SJSA1 (cell line): Measurements from ENCODE around the gene RPL19. TPM values are rescaled to one million over a fixed set of nuclear protein-coding genes. Genes with fewer than 3 reads are reported as not detected.

Source experiments
- DNase-seq, 2 experiments: peaks; one replicate each; pipeline ENCODE4 v3.0.0-alpha.2; 2015 to 2020; ENCODE audit warnings: low spot score in 2 of 2, low read depth in 1 of 2
- H3K27ac ChIP-seq: fragments of 250-450 bp; sonication (Bioruptor Pico); 2 replicates; pipeline ENCODE4 v1.5.1; 2020; ENCODE audit warnings: mild to moderate bottlenecking, moderate library complexity
- H3K27me3 ChIP-seq: fragments of 250-450 bp; sonication (Bioruptor Pico); replicated peaks from 2 replicates; pipeline ENCODE4 v1.5.1; 2020; ENCODE audit warnings: mild to moderate bottlenecking, moderate library complexity
- H3K36me3 ChIP-seq: fragments of 250-450 bp; sonication (Bioruptor Pico); 2 replicates; pipeline ENCODE4 v1.5.1; 2020; ENCODE audit warnings: mild to moderate bottlenecking
- H3K4me1 ChIP-seq: fragments of 250-450 bp; sonication (Bioruptor Pico); replicated peaks from 2 replicates; pipeline ENCODE4 v1.6.1; 2021; ENCODE audit warnings: mild to moderate bottlenecking
- H3K4me3 ChIP-seq: fragments of 250-450 bp; sonication (Bioruptor Pico); 2 replicates; pipeline ENCODE4 v1.5.1; 2020; ENCODE audit warnings: mild to moderate bottlenecking
- H3K9me3 ChIP-seq: fragments of 250-450 bp; sonication (Bioruptor Pico); replicated peaks from 2 replicates; pipeline ENCODE4 v1.5.1; 2020; ENCODE audit warnings: mild to moderate bottlenecking
- total RNA-seq: library from RNA; depleted of rRNA; stranded (reverse); fragments of >200 nt; shearing (Covaris generic); gene quantifications from 2 replicates; pipeline ENCODE4 v1.2.3, GENCODE V29; 2014

RPL19 gene
- total RNA-seq, 1 experiment from 2014 or later = 1,822 TPM

- H3K27me3 ChIP-seq = peaks cover 27% of the 10 kb centered on the region
- H3K9me3 ChIP-seq = no peaks in the 10 kb centered on the region
- no peak overlapping the region for H3K4me3 ChIP-seq
- H3K4me1 ChIP-seq = peaks cover 25% of the 10 kb centered on the region
- no peaks in the 10 kb centered on the region for H3K36me3 ChIP-seq
- DNase-seq = no peak
- H3K27ac ChIP-seq = no peak overlapping the region
These were observed 27.4 kb downstream of the RPL19 start for GRCh38 chr17:39227364-39227919.

GRCh38 chr17:39229274-39229913 is 29.3 kb downstream of the RPL19 start:
- peaks cover 25% of the 10 kb centered on the region for H3K4me1 ChIP-seq
- no peaks in the 10 kb centered on the region for H3K36me3 ChIP-seq
- peak; percentile 44 to 59 for DNase-seq
- no peaks in the 10 kb centered on the region for H3K9me3 ChIP-seq
- peaks cover 21% of the 10 kb centered on the region for H3K27me3 ChIP-seq
- H3K27ac ChIP-seq = peak overlapping the region; percentile 73
- no peak overlapping the region for H3K4me3 ChIP-seq

- no peak overlapping the region for H3K4me3 ChIP-seq
- no peak overlapping the region for H3K27ac ChIP-seq
- DNase-seq = no peak
- H3K4me1 ChIP-seq = peaks cover 19% of the 10 kb centered on the region
- H3K36me3 ChIP-seq = no peaks in the 10 kb centered on the region
- H3K9me3 ChIP-seq = no peaks in the 10 kb centered on the region
- H3K27me3 ChIP-seq = peaks cover 11% of the 10 kb centered on the region
These were observed 30.3 kb downstream of the RPL19 start for GRCh38 chr17:39230361-39230760.

- Histone ChIP-seq H3K9me3 (no peaks in the 10 kb centered on the region), H3K27ac (no peak overlapping the region), H3K36me3 (no peaks in the 10 kb centered on the region), H3K4me1 (peaks cover 13% of the 10 kb centered on the region), H3K4me3 (no peak overlapping the region), H3K27me3 (peaks cover 5% of the 10 kb centered on the region)
- DNase-seq = no peak
These were observed 31.0 kb downstream of the RPL19 start for GRCh38 chr17:39231091-39231561.

- no peak for DNase-seq
- Histone ChIP-seq H3K27ac (no peak overlapping the region), H3K9me3 (no peaks in the 10 kb centered on the region), H3K27me3 (no peaks in the 10 kb centered on the region), H3K4me1 (peaks cover 11% of the 10 kb centered on the region), H3K4me3 (no peak overlapping the region), H3K36me3 (no peaks in the 10 kb centered on the region)
These were observed 31.8 kb downstream of the RPL19 start for GRCh38 chr17:39231591-39232551.

GRCh38 chr17:39235555-39236449 is 35.7 kb downstream of the RPL19 start:
- no peaks in the 10 kb centered on the region for H3K27me3 ChIP-seq
- no peaks in the 10 kb centered on the region for H3K9me3 ChIP-seq
- DNase-seq = peak in 1 of 2 experiments; percentile 38

GRCh38 chr17:39236450-39236927 is 36.4 kb downstream of the RPL19 start:
- H3K9me3 ChIP-seq = no peaks in the 10 kb centered on the region
- DNase-seq = no peak
- H3K27ac ChIP-seq = no peak overlapping the region
- no peaks in the 10 kb centered on the region for H3K27me3 ChIP-seq
- H3K4me1 ChIP-seq = peaks cover 9% of the 10 kb centered on the region
- H3K36me3 ChIP-seq = no peaks in the 10 kb centered on the region
- no peak overlapping the region for H3K4me3 ChIP-seq

More at GRCh38 chr17:39235555-39236449, 35.7 kb downstream of the RPL19 start:
- Histone ChIP-seq H3K4me3 (no peak overlapping the region), H3K27ac (no peak overlapping the region), H3K4me1 (peaks cover 9% of the 10 kb centered on the region), H3K36me3 (no peaks in the 10 kb centered on the region)

- no peaks in the 10 kb centered on the region for H3K9me3 ChIP-seq
- H3K36me3 ChIP-seq = no peaks in the 10 kb centered on the region
- H3K4me3 ChIP-seq = no peak overlapping the region
- no peak for DNase-seq
- no peaks in the 10 kb centered on the region for H3K27me3 ChIP-seq
- no peak overlapping the region for H3K27ac ChIP-seq
- peaks cover 9% of the 10 kb centered on the region for H3K4me1 ChIP-seq
These were observed 36.9 kb downstream of the RPL19 start for GRCh38 chr17:39236981-39237441.

GRCh38 chr17:39237586-39237985 is 37.5 kb downstream of the RPL19 start:
- H3K27me3 ChIP-seq = no peaks in the 10 kb centered on the region
- H3K36me3 ChIP-seq = no peaks in the 10 kb centered on the region
- DNase-seq = no peak

GRCh38 chr17:39238311-39238972 is 38.4 kb downstream of the RPL19 start:
- DNase-seq = peak in 1 of 2 experiments; percentile 42
- H3K36me3 ChIP-seq = no peaks in the 10 kb centered on the region
- no peaks in the 10 kb centered on the region for H3K27me3 ChIP-seq
- H3K4me3 ChIP-seq = no peak overlapping the region
- no peaks in the 10 kb centered on the region for H3K9me3 ChIP-seq
- peaks cover 9% of the 10 kb centered on the region for H3K4me1 ChIP-seq
- H3K27ac ChIP-seq = no peak overlapping the region

More at GRCh38 chr17:39237586-39237985, 37.5 kb downstream of the RPL19 start:
- Histone ChIP-seq H3K4me1 (peaks cover 9% of the 10 kb centered on the region), H3K9me3 (no peaks in the 10 kb centered on the region), H3K27ac (no peak overlapping the region), H3K4me3 (no peak overlapping the region)

- no peak for DNase-seq
- H3K4me1 ChIP-seq = peaks cover 9% of the 10 kb centered on the region
- no peaks in the 10 kb centered on the region for H3K27me3 ChIP-seq
- H3K9me3 ChIP-seq = no peaks in the 10 kb centered on the region
- H3K27ac ChIP-seq = no peak overlapping the region
- H3K4me3 ChIP-seq = no peak overlapping the region
- H3K36me3 ChIP-seq = no peaks in the 10 kb centered on the region
These were observed 39.7 kb downstream of the RPL19 start for GRCh38 chr17:39239640-39240314.

- no peak for DNase-seq
- Histone ChIP-seq H3K9me3 (no peaks in the 10 kb centered on the region), H3K4me3 (no peak overlapping the region), H3K27ac (no peak overlapping the region), H3K4me1 (peaks cover 9% of the 10 kb centered on the region), H3K36me3 (no peaks in the 10 kb centered on the region), H3K27me3 (no peaks in the 10 kb centered on the region)
These were observed 40.5 kb downstream of the RPL19 start for GRCh38 chr17:39240631-39241030.
